GM12872 (cell line): ENCODE results near the gene NLE1.

Source experiments
- TF ChIP-seq, protein P1 (sequence below): IDR thresholded peaks from 3 replicates; pipeline ENCODE4 v1.5.1; 2011; ENCODE audit warnings: low read depth, mild to moderate bottlenecking, low read length, moderate library complexity; ENCODE audit not compliant: insufficient read depth

The NLE1 gene

DNA sequence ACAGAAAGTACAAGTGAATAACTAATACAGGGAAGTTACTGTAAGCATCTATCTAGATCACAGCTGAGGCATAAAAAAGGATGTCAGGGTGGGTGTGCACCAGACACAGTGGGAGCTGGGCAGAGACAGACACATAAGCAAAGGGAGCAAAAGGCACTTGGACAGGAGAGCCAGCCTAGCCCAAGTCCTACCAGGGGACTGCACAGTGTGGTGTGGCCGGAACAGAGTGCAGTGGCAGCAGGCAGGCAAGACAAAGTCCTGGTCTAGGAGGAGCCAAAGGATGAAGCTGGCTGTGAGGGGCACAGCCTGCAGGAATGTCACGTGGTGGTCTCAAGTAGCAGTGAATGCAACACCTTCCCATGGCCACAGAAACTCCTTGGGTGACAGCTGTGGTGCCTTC lies 44.3 kb downstream of the NLE1 start:
- TF ChIP-seq, protein P1, sequence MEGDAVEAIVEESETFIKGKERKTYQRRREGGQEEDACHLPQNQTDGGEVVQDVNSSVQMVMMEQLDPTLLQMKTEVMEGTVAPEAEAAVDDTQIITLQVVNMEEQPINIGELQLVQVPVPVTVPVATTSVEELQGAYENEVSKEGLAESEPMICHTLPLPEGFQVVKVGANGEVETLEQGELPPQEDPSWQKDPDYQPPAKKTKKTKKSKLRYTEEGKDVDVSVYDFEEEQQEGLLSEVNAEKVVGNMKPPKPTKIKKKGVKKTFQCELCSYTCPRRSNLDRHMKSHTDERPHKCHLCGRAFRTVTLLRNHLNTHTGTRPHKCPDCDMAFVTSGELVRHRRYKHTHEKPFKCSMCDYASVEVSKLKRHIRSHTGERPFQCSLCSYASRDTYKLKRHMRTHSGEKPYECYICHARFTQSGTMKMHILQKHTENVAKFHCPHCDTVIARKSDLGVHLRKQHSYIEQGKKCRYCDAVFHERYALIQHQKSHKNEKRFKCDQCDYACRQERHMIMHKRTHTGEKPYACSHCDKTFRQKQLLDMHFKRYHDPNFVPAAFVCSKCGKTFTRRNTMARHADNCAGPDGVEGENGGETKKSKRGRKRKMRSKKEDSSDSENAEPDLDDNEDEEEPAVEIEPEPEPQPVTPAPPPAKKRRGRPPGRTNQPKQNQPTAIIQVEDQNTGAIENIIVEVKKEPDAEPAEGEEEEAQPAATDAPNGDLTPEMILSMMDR: no peak

DNA sequence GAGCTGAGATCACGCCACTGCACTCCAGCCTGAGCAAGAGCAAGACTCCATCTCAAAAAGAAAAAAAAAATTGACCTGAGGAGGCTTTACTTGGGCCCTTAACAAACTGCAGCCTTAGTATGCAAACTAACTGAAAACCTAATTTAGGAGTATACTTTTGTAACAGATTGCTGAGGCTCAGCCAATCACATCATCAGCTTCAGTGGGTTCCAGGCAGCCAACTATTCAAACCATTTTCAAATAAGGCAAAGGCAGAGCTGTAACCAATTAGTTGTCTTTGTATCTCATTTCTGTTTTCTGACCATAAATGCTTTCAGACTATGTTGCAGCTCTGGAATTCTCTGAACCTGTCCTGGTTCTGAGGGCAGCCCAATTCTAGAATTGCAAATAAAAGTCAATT lies 46.4 kb downstream of the NLE1 start:
- TF ChIP-seq, protein P1: no peak

DNA sequence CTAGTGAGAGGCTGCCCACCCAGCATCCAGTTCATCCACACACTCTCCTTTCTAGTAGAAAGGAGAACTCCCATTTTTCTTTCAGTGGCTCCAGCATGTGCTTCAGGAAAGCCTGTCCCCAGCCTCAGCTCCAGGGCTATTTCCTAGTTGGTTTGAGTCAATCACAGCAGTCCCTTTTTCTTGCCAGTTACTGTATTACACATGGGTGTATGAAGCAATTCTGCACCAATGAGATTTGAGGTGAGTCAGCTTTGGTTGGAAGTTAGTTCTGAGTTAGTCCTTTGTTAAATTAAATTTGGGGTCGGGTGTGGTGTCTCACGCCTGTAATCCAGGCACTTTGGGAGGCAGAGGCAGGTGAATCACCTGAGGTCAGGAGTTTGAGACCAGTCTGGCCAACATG lies 47.2 kb downstream of the NLE1 start:
- TF ChIP-seq, protein P1: no peak

- TF ChIP-seq, protein P1: peak; percentile 19; the same call in 1 of the 3 replicates
Measured at GRCh38 chr17:35089586-35090296, 52.4 kb downstream of the NLE1 start.

DNA sequence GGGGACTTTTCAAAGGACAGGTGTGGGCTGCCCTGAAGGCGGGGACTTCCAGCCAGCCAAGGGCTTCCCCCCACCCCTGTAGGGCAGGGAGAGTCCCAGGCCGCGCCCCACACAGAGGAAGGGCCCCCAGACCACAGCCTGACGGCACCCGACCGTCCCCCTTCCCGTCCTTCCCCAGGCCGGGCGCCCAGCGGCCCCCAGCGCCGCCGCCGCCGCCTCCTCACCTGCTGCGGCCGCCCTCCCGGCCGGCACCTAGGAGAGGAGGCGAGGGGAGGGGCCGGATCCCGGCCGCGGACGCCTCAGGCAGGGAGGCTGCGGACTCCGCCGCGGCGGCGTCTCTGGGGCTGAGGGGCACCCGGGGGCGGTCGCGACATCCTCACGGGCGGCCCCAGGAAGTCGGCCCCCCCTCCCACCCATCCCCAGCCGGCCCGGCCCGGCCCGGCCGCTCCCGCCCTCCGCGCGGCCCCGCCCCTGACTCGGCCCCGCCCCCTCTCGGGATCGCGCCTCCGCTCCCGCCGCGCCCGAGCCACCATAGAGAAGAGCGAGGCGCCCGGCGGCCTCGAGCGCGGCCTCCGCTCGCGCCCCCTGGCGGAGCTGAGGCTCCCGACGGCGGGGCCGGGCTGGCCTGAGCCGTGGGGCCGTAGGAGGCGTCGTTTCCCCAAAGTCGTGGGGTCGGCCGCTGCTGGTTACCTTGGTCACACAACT lies 53.1 kb downstream of the NLE1 start:
- TF ChIP-seq, protein P1: peak; percentile 72

GRCh38 chr17:35088356-35088880 lies 53.7 kb downstream of the NLE1 start:
- TF ChIP-seq, protein P1: no peak

DNA sequence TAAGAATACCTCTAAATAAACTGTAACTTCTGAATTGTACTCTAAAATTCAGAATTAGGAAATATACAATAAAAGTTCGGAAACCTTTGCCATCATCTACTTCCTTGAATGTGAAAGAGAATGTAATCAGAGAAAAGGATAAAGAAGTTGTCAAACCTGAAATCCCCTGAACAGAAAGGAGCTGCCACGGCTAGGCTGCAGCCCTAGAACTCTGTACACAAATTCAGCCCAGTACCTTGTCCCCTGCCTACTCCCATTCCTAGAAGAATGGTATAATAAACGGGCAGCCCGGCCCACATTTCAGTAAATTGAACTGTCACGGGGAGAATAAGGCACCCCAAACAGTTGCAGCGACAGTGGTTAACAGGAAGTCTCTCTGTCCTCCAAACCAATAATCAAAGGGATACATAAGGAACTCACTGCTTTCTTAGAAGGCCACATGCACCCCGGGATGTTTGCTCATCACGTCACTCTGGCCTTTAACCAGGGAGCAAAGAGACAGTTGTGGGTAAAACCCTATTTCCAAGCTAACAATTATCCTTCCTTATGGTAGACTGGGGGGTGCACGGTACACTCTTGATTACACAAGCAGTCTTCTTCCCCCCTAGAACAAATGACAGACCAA lies 54.3 kb downstream of the NLE1 start:
- TF ChIP-seq, protein P1: no peak
